Tibial nerve (tissue), 4 donors: Measurements from ENCODE around the gene KLHL30.

Experiments used
- CTCF ChIP-seq, 5 experiments: fragments of 200-600 bp in 3 of 5; fragments of 450-650 bp in 2 of 5; sonication (generic) in 3 of 5; IDR thresholded peaks; one replicate each; pipeline ENCODE4 v1.5.1; 2016 to 2019; ENCODE audit warnings: antibody characterized with exemption in 5 of 5, mild to moderate bottlenecking in 3 of 5, moderate library complexity in 2 of 5
- EP300 ChIP-seq, 2 donors: sonication (generic); formaldehyde crosslinking; IDR thresholded peaks; one replicate each; pipeline ENCODE4 v1.6.1; 2017; ENCODE audit warnings: antibody characterized with exemption in 2 of 2, mild to moderate bottlenecking in 1 of 2
- POLR2A ChIP-seq, 2 donors: fragments of 450-650 bp; IDR thresholded peaks; one replicate each; pipeline ENCODE4 v1.6.1; 2017; ENCODE audit warnings: antibody characterized with exemption in 2 of 2, mild to moderate bottlenecking in 2 of 2, moderate library complexity in 2 of 2

GRCh38 chr2:238097988-238098871 is 40.2 kb upstream of the KLHL30 start:
- TF ChIP-seq CTCF (IDR thresholded peaks at IDR 0.05), result no peak
- TF ChIP-seq POLR2A (IDR thresholded peaks at IDR 0.05), result no peak
- TF ChIP-seq EP300 (IDR thresholded peaks at IDR 0.05), result no peak
